Mesenchymal stem cell (in vitro differentiated cells and primary cell): Measurements from ENCODE around the gene GRAMD1B.
A peak's percentile ranks its signal among the peaks of the same experiment; 100 is the strongest.

ENCODE experiments used
- DNase-seq: peaks from one replicate; pipeline ENCODE4 v3.0.0-alpha.2; 2013
- H2AFZ ChIP-seq: one replicate; pipeline ENCODE4 v1.6.1; 2013; ENCODE audit warnings: low read depth, mild to moderate bottlenecking, control low read depth, inconsistent platforms, low read length, moderate library complexity
- H2AK5ac ChIP-seq: 2 replicates; pipeline ENCODE4 v1.6.1; 2013; ENCODE audit warnings: low read length, moderate library complexity, mild to moderate bottlenecking, inconsistent platforms; ENCODE audit not compliant: severe bottlenecking
- H2BK120ac ChIP-seq: one replicate; pipeline ENCODE4 v1.6.1; 2013; ENCODE audit warnings: low read depth, mild to moderate bottlenecking, inconsistent platforms, low read length, moderate library complexity
- H2BK12ac ChIP-seq, 2 experiments: one replicate each; pipeline ENCODE4 v1.6.1; 2013; ENCODE audit warnings: inconsistent platforms in 2 of 2, low read length in 2 of 2, mild to moderate bottlenecking in 2 of 2, moderate library complexity in 2 of 2, control low read depth in 1 of 2
- H2BK15ac ChIP-seq: one replicate; pipeline ENCODE4 v1.6.1; 2013; ENCODE audit warnings: mild to moderate bottlenecking, low read depth, inconsistent platforms; ENCODE audit not compliant: poor library complexity, severe bottlenecking
- H2BK5ac ChIP-seq: 2 replicates; pipeline ENCODE4 v1.6.1; 2013; ENCODE audit warnings: low read depth, mild to moderate bottlenecking, low read length, control low read depth, inconsistent platforms; ENCODE audit not compliant: poor library complexity, severe bottlenecking
- H3K14ac ChIP-seq, 2 experiments: one replicate each; pipeline ENCODE4 v1.6.1; 2013; ENCODE audit warnings: inconsistent platforms in 2 of 2, low read length in 2 of 2, control low read depth in 1 of 2, mild to moderate bottlenecking in 1 of 2, moderate library complexity in 1 of 2
- H3K18ac ChIP-seq, 2 experiments: one replicate each; pipeline ENCODE4 v1.6.1; 2013; ENCODE audit warnings: inconsistent platforms in 2 of 2, low read length in 2 of 2, control low read depth in 1 of 2, low read depth in 1 of 2, mild to moderate bottlenecking in 1 of 2
- H3K23ac ChIP-seq, 2 experiments: one replicate each; pipeline ENCODE4 v1.6.1; 2013; ENCODE audit warnings: inconsistent platforms in 2 of 2, low read length in 2 of 2, mild to moderate bottlenecking in 2 of 2, moderate library complexity in 2 of 2, control low read depth in 1 of 2
- H3K27ac ChIP-seq: 2 replicates; pipeline ENCODE4 v1.5.1; 2013; ENCODE audit warnings: mild to moderate bottlenecking, moderate library complexity, low read length, control low read depth, inconsistent platforms; ENCODE audit not compliant: poor library complexity, severe bottlenecking
- H3K27me3 ChIP-seq, 2 experiments: 2 replicates each; pipeline versions ENCODE4 v1.6.1 to v1.7.0; 2013; ENCODE audit warnings: low read length in 2 of 2, mild to moderate bottlenecking in 2 of 2, moderate library complexity in 2 of 2, control low read depth in 1 of 2, inconsistent platforms in 1 of 2; ENCODE audit not compliant: control insufficient read depth in 1 of 2, insufficient read depth in 1 of 2
- H3K36me3 ChIP-seq, 2 experiments: 2 replicates each; pipeline versions ENCODE4 v1.6.1 to v1.7.0; 2013; ENCODE audit warnings: low read length in 2 of 2, control low read depth in 1 of 2, inconsistent platforms in 1 of 2, low read depth in 1 of 2, mild to moderate bottlenecking in 1 of 2; ENCODE audit not compliant: insufficient read depth in 2 of 2, control insufficient read depth in 1 of 2
- H3K4ac ChIP-seq, 2 experiments: one replicate each; pipeline ENCODE4 v1.6.1; 2013; ENCODE audit warnings: inconsistent platforms in 2 of 2, low read length in 2 of 2, mild to moderate bottlenecking in 2 of 2, moderate library complexity in 2 of 2, control low read depth in 1 of 2, low read depth in 1 of 2
- H3K4me1 ChIP-seq: 2 replicates; pipeline ENCODE4 v1.6.1; 2013; ENCODE audit warnings: low read depth, low read length, control low read depth; ENCODE audit not compliant: control insufficient read depth, insufficient read depth
- H3K4me2 ChIP-seq: 2 replicates; pipeline ENCODE4 v1.6.1; 2013; ENCODE audit warnings: low read length, mild to moderate bottlenecking, inconsistent platforms; ENCODE audit not compliant: poor library complexity, severe bottlenecking
- H3K4me3 ChIP-seq, 2 experiments: 2 replicates each; pipeline versions ENCODE4 v1.5.1 to v1.7.0; 2013; ENCODE audit warnings: low read length in 2 of 2, mild to moderate bottlenecking in 2 of 2, control low read depth in 1 of 2, low read depth in 1 of 2; ENCODE audit not compliant: insufficient read depth in 1 of 2
- H3K79me1 ChIP-seq: replicated peaks from 2 replicates; pipeline ENCODE4 v1.6.1; 2013; ENCODE audit warnings: mild to moderate bottlenecking, control low read depth, low read length, inconsistent platforms; ENCODE audit not compliant: poor library complexity, severe bottlenecking
- H3K9ac ChIP-seq: 2 replicates; pipeline ENCODE4 v1.7.0; 2013; ENCODE audit warnings: mild to moderate bottlenecking, low read length, moderate library complexity
- H3K9me3 ChIP-seq: 2 replicates; pipeline ENCODE4 v1.7.0; 2013; ENCODE audit warnings: mild to moderate bottlenecking, low read length; ENCODE audit not compliant: control insufficient read depth
- H4K8ac ChIP-seq: one replicate; pipeline ENCODE4 v1.6.1; 2013; ENCODE audit warnings: inconsistent platforms, mild to moderate bottlenecking, low read length, moderate library complexity
- H4K91ac ChIP-seq: one replicate; pipeline ENCODE4 v1.6.1; 2013; ENCODE audit warnings: mild to moderate bottlenecking, low read length, inconsistent platforms
- WGBS: methylation state at CpG from one replicate; pipeline ENCODE4 v1.1.7; 2013; ENCODE audit warnings: mixed read lengths; 5-methylcytosine and 5-hydroxymethylcytosine counted together

The GRAMD1B gene

DNA sequence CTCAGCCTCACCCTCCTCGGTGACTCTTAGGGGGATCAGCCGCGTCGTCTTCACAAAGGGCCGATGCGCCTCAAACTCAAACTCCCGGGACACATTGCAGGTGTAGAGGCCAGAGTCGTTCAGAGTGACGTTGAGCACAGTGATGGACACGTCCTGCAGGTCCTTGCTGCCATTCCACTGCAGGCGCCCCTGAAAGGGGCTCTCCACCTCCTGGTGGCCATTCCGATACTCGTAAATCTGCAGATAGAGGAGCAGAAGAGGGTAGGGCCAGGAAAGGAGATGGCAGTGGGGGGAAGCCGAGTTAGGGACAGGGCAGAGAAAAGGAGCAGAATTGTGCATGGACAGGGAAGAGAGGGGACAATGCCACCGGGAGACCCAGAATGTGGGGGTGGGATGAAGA is 212.4 kb downstream of the GRAMD1B start:
- no peak overlapping the region for H4K8ac ChIP-seq
- no peak overlapping the region for H4K91ac ChIP-seq
- H2AFZ ChIP-seq: no peak overlapping the region
- H3K4me1 ChIP-seq: no peaks in the 10 kb centered on the region
- 87% methylated on average over 15 of the region's 15 CpGs for WGBS
- H3K4ac ChIP-seq: no peak overlapping the region
- H2BK5ac ChIP-seq: no peak overlapping the region
- no peak overlapping the region for H2BK120ac ChIP-seq
- H2BK15ac ChIP-seq: no peak overlapping the region
- H3K36me3 ChIP-seq: no peaks in the 10 kb centered on the region
- no peaks in the 10 kb centered on the region for H3K9me3 ChIP-seq
- no peak overlapping the region for H3K14ac ChIP-seq
- peaks cover 8 to 82% of the 10 kb centered on the region in 2 experiments for H3K27me3 ChIP-seq
- H2AK5ac ChIP-seq: no peak overlapping the region
- no peak overlapping the region for H3K27ac ChIP-seq
- DNase-seq: no peak
- no peak overlapping the region for H3K9ac ChIP-seq
- H3K4me3 ChIP-seq: no peak overlapping the region
- H3K23ac ChIP-seq: no peak overlapping the region
- H3K79me1 ChIP-seq: no peaks in the 10 kb centered on the region
- no peak overlapping the region for H3K4me2 ChIP-seq
- no peak overlapping the region for H3K18ac ChIP-seq
- H2BK12ac ChIP-seq: no peak overlapping the region

- H2AK5ac ChIP-seq: no peak overlapping the region
- no peak for DNase-seq
- H3K36me3 ChIP-seq: no peaks in the 10 kb centered on the region
- H3K27ac ChIP-seq: no peak overlapping the region
- H2BK120ac ChIP-seq: no peak overlapping the region
- no peak overlapping the region for H3K18ac ChIP-seq
- H3K27me3 ChIP-seq: peaks cover 4 to 74% of the 10 kb centered on the region in 2 experiments
- WGBS: 85% methylated on average over 12 of the region's 12 CpGs
- H2BK5ac ChIP-seq: no peak overlapping the region
- no peaks in the 10 kb centered on the region for H3K4me1 ChIP-seq
- H2BK15ac ChIP-seq: no peak overlapping the region
- no peak overlapping the region for H3K4me2 ChIP-seq
- H3K9me3 ChIP-seq: no peaks in the 10 kb centered on the region
- no peak overlapping the region for H3K23ac ChIP-seq
- no peaks in the 10 kb centered on the region for H3K79me1 ChIP-seq
- H4K8ac ChIP-seq: no peak overlapping the region
- H3K14ac ChIP-seq: no peak overlapping the region
- H3K4ac ChIP-seq: no peak overlapping the region
- peak overlapping the region in 1 of 2 experiments; percentile 9 for H3K4me3 ChIP-seq
- H2AFZ ChIP-seq: no peak overlapping the region
- H2BK12ac ChIP-seq: no peak overlapping the region
- H4K91ac ChIP-seq: no peak overlapping the region
- H3K9ac ChIP-seq: no peak overlapping the region
These were observed 215.4 kb downstream of the GRAMD1B start for GRCh38 chr11:123645286-123645975.

DNA sequence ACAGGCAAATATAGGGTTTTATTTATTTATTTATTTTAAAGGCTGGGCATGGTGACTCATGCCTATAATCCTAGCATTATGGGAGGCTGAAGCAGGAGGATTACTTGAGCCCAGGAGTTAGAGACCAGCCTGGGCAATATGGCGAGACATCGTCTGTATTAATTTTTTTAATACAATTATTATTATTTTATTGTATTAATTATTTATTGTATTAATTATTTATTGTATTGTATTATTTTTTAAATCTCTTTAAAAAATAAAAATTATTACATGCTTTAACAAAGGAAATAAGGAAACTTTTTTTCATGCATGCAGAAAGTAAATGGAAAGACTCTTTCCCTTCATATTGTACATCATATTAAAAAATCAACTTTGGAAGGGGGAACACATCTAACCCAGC is 220.8 kb downstream of the GRAMD1B start:
- no peak overlapping the region for H3K9ac ChIP-seq
- no peak overlapping the region for H2BK120ac ChIP-seq
- H3K4ac ChIP-seq: no peak overlapping the region
- H3K4me3 ChIP-seq: no peak overlapping the region
- no peak overlapping the region for H2BK15ac ChIP-seq
- no peak for DNase-seq
- no peaks in the 10 kb centered on the region for H3K79me1 ChIP-seq
- peaks cover 15% of the 10 kb centered on the region for H3K4me1 ChIP-seq
- no CpG with 5 or more reads among the region's 2 CpGs for WGBS
- no peak overlapping the region for H3K4me2 ChIP-seq
- H4K91ac ChIP-seq: no peak overlapping the region
- H3K9me3 ChIP-seq: no peaks in the 10 kb centered on the region
- H3K27me3 ChIP-seq: peaks cover 19 to 67% of the 10 kb centered on the region in 2 experiments
- H4K8ac ChIP-seq: no peak overlapping the region
- H3K27ac ChIP-seq: no peak overlapping the region
- H3K14ac ChIP-seq: no peak overlapping the region
- H3K36me3 ChIP-seq: no peaks in the 10 kb centered on the region
- no peak overlapping the region for H2AK5ac ChIP-seq
- no peak overlapping the region for H2BK5ac ChIP-seq
- no peak overlapping the region for H3K23ac ChIP-seq
- H2BK12ac ChIP-seq: no peak overlapping the region
- H3K18ac ChIP-seq: no peak overlapping the region
- no peak overlapping the region for H2AFZ ChIP-seq

DNA sequence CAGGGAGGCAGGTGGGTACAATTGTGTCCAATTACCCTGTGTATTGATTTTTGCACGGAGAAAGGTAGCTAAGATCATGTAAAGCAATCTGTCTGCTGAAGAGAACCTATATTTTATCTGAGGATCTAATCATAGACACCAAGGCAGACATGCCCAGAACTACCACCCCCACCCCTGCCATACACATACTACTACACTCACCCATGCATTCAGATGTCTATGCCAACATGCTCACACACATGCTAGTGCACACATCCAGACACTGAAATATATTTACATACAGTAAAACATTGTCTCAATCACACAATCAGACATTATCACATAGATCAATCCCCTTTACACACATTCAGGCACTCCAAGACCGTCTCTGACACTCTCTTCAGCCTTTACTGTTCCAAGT is 222.5 kb downstream of the GRAMD1B start:
- Histone ChIP-seq H4K91ac (no peak overlapping the region), H2BK15ac (no peak overlapping the region), H3K14ac (no peak overlapping the region), H2AK5ac (no peak overlapping the region), H3K27ac (no peak overlapping the region), H2AFZ (no peak overlapping the region), H3K36me3 (no peaks in the 10 kb centered on the region), H3K4me2 (no peak overlapping the region), H3K4me3 (no peak overlapping the region), H4K8ac (no peak overlapping the region), H2BK120ac (no peak overlapping the region), H3K27me3 (peaks cover 19 to 66% of the 10 kb centered on the region in 2 experiments), H2BK12ac (no peak overlapping the region), H3K9me3 (no peaks in the 10 kb centered on the region), H3K9ac (no peak overlapping the region), H3K4me1 (peaks cover 15% of the 10 kb centered on the region), H3K4ac (no peak overlapping the region), H3K23ac (no peak overlapping the region), H3K18ac (no peak overlapping the region), H2BK5ac (no peak overlapping the region), H3K79me1 (no peaks in the 10 kb centered on the region)
- DNase-seq: no peak
- WGBS: 49% methylated on average over 2 of the region's 2 CpGs
